HG03342 (cell line): ENCODE data around the gene CAMK1.
A peak's percentile ranks its signal among the peaks of the same experiment; 100 is the strongest.

Source experiments
- ATAC-seq: cut with Tn5 transposase; IDR thresholded peaks from one replicate; pipeline ENCODE4 v1.9.1; 2021; ENCODE audit warnings: mild to moderate bottlenecking, moderate library complexity; ENCODE audit not compliant: unreplicated experiment

Gene CAMK1

DNA sequence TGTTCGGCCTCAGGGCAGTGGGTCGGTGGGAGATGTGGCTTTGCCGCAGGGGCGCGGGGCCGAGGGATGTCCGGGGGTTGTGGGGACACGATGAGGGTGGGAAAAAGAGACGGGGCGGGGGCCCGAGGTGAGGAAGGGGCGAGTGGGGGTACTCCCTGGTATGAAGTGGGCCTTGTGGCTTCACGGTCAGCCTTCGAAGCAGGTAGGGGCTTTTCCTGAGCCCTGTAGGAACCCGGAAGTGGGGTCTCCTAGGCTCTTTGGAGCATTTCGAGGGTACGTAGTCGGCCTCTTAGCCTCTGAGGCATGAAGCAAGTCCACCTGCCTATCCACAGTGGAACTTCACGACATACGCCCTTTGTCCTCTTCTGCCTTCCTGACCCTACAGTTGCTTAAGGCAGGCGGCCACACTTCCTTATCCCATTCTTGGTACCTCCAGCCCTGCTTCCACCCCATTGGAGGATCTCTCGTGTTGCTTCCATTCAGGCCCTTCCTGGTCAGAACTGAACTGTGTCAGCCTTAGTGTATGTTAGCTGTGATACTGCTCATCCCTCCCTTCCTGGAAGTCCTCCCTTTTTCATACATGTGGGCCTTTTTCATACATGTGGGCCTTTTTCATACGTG is 23.5 kb upstream of the CAMK1 start:
- ATAC-seq: no peak

GRCh38 chr3:9792405-9793160 is 22.8 kb upstream of the CAMK1 start, which contains the start of the genes ARPC4 and TADA3:
Gene ARPC4, plus strand, starts transcription at chr3:9793082. Its CDS starts 40 bp downstream, at chr3:9793122.
Gene TADA3, minus strand, starts transcription at chr3:9792473. Its CDS starts 1,007 bp downstream, at chr3:9791466.
- peak; percentile 80 for ATAC-seq

DNA sequence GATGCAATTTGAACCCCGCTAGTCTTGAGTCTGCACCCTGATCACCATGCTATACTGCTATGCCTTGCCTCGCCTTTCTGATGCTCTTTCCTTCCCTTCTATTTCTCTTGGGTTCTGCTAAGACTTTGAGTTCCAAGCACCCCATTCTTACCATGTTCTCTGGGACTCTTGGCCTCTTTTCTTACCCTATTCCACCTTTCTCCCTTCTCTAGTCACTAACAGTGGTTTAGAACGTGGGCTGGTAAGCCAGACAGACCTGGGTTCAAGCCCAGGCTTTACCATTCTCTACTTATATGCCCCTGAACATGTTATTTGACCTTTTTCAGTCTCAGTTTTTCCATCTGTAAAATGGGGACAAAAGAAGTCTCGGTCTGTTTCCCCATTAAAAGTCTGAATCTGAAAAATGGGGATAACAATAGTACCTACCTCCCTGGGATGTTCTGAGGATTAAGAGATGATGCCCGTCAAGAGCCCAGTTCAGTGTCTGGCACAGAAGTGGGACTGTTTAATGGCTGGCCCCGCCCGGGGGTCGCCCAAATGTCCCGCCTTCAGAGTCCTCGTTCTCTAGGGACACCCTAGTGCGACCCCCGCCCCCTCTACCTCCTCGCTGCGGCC is 22.1 kb upstream of the CAMK1 start:
- no peak for ATAC-seq

DNA sequence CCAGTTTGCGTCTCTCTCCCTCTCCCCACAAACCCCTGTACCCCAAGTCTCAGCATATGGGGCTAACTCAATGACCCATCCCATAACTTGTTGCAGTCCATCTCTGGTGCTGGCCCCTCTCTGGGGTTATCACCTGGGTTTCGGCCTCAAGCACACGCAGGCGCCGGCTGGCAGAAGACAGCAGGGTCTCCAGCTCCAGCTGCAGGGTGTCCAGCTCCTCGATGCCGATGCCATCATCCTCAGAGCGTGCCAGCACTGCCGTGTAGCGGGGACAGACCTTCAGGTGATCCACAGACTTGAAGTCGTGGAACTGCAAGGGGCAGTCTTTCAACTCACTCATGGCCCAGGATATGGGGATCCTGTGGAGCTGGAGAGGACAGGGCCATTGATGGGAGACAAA is 21.4 kb upstream of the CAMK1 start:
- ATAC-seq: no peak

GRCh38 chr3:9787714-9788113 is 18.0 kb upstream of the CAMK1 start:
- ATAC-seq: no peak

- ATAC-seq: no peak
Measured at GRCh38 chr3:9786825-9787669, 17.3 kb upstream of the CAMK1 start.

DNA sequence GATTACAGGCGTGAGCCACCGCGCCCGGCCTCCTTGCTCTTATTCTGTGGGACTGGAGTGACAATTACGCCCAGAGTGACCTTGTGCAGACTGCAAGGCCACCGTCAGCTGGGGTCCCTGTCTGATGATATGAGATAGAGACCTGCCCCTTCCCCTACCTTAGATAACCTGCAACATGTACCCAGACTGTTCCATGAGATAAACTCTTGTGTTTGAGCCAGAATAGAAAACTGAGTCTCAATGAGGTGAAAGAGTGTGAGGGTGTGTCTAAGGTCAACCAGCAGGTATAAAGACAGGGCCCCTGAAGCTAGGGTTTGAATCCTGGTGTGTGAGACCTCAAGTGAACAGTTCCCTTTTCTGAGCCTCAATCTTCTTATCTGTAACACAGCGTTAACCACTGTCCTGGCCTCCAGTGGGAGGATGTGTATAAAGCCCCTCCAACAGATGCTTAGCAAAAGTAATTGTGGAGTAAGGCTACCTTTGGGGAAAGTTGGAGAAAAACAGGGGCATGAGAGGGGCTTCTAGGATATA is 16.5 kb upstream of the CAMK1 start:
- ATAC-seq: no peak

DNA sequence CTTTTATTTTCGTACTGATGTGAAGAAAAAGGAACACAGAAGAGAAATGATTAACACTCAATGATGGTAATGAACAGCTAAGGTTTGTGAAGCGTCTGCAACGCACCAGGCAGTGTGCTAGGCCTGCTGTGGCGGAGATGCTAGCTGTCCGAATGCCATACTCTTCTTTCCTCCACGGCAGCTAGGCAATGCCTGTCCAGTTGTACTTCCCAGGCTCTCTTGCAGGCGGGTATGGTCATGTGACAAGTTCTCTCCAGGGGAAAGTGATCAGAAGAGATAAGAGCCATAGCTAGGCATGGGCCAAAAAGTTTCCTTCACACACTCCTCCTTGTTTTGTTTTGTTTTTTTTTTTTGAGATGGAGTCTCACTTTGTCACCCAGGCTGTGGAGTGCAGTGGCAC is 15.9 kb upstream of the CAMK1 start:
- no peak for ATAC-seq

DNA sequence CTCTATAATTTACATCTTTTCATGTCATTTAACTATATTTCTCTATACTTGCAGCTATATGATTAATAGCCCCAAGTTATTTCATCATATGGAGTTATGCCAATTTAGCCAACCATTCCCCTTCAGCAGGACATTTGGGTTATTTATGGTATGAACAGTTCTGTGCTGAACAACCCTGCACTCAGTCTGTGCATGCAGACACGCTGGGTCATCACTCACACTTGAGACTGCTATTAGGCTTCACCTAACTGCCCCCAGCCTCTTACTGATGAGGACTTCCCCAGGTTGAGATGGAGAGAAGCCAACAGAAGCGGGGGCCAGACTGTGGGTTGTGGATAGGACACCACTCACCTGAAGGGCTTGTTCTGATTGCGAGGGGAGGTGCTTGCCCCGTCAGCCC is 15.2 kb upstream of the CAMK1 start:
- ATAC-seq: no peak

DNA sequence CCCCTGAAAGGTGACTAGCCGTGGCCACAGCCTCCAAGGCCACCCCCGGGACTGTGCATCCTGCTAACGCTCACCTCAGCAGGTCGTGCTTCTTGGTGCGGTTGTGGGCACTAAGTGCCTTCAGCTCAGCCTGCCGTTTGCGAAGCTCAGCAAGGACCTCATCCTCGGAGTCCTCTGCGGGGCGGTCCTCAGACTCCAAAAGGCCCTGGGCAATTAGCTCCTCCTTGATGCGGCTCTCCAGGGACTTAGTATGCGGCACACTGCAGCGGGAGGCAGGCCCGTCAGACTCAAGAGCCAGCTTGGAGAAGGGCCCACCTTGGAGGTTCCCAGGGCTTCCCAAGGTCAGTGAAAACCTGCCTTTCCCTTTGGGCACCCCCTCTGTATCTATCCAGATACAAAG is 14.2 kb upstream of the CAMK1 start:
- ATAC-seq: no peak

GRCh38 chr3:9782770-9783169 is 13.0 kb upstream of the CAMK1 start:
- ATAC-seq: no peak

DNA sequence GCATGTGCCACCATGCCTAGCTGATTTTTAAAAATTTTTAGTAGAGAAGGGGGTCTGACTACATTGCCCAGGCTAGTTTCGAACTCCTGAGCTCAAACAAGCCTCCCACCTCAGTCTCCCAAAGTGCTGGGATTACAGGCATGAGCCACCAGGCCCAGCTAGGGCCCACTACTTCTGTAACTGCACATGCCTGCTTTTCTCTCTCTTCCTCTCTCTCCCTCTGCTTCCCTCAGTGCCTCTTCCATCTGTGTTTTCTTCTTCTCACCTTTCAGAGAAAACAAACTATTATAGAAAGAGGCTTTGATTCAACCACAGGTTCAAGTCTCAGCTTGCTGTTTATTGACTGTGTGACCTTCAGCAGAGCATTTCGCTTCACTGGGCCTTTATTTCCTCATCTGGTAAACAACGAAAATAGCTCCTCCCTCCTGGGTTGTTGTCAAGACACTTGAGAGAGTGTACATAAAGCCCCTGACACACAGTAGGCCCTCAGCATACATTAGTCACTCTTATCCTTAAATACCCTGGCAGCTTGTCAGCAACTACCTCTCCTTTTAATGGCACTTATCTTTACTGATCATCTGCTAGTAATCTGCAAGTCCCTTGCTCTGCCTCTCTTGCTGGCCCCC is 12.3 kb upstream of the CAMK1 start:
- ATAC-seq: no peak

DNA sequence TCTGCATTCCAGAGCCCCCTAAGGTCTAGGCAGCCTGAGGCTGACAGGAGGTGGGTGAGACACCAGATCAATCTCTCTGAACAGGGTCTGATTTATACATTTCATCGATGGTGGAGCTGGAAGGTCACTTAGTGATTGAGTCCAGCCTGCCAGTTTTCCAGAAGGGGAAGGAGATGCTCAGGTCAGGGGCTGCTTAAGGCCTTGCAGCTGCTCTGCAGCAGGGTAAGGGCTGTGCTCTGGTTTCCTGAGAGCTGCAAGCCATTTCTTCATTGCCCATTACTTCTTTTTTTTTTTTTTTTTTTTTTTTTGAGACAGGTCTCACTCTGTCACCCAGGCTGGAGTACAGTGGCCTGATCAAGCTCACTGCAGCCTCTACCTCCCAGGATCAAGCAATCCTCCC is 11.8 kb upstream of the CAMK1 start:
- no peak for ATAC-seq

DNA sequence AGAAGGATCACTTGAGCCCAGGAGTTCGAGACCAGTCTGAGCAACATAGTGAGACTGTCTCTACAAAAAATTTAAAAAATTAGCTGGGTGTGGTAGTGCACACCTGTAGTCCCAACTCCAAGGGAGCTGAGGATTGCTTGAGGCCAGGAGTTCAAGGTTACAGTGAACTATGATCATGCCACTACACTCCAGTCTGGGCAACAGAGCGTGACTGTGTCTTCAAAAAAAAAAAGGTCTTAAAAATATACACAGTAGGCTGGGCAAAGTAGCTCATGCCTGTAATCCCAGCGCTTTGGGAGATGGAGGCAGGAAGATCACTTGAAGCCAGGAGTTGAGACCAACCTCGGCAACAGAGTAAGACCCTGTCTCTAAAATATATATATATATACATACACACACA is 11.2 kb upstream of the CAMK1 start:
- ATAC-seq: no peak

DNA sequence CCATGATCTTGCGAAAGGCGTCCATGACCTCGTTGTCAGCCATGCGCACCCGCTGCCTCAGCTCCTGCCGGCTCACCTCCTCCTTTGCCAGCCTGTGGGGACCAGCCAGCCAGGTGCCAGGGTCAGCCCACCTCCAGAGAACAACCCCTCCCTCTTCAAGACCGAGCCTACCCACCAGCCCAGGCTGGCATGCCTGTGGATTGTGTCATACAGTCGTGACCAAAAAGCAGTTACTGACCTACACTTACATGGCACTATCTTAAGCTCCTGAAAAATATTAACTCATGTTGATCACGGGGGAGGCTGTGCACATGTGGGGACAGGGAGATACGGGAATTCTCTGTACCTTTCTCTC is 10.7 kb upstream of the CAMK1 start:
- no peak for ATAC-seq

GRCh38 chr3:9779721-9780457 is 10.1 kb upstream of the CAMK1 start:
- ATAC-seq: peak; percentile 53

GRCh38 chr3:9779075-9779593 is 9.4 kb upstream of the CAMK1 start:
- no peak for ATAC-seq

DNA sequence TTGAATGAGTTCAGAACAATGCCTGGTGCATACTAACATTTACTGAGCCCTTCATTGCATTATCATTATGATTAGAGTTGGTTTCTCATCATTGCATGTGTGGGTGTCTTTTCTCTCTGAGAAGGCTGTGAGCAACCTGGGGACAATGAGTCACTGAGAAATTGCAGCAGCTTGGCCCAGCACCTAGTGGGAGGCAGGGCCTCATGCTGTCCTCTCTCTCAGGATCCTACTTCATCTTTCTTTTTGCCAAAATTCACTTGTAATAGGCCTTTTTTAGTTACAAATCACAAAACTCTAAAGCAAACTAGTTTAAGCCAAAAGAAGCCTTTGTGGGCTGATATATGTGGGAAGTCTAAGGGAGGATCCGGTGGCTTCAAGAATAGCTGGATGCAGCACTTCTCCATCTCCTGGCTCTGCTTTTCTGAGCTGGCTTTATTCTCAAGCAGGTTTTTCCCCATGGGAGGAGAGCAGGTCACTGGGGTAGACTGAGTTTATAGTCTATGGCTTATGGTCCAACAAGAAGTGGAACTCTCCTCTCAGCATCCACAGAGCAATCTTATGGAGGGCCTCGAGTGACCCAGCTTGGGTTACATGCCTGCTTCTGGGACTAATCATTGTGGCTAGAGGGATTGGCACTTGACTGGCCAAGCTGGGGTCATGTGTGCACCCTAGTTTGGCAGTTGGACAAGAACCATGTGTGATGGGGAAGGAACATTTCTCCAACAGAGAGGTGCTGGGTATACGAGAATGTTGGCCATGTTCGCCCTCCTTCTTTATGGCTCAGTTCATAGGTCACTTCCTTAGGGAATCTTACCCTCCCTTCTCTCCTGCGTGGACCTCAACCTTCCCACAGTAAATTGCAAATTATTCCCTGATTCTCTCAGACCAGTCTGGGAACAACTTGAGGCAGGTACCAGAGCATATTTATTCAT is 8.7 kb upstream of the CAMK1 start:
- ATAC-seq: no peak

DNA sequence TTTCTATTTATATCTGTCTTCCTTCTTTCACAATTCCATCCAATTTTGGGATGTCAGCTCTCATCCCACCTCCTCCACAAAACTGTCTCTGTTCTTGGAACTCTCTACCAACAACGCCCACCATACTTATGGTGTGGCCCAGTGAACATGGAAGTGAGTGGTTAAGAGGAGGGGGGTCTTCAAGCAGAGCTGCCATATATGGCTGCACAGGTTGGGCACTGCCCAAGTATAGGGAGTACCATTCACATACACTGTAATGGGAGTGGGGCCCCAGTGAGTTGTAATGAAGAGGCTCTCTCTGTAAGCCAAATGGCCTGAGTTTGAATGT is 7.9 kb upstream of the CAMK1 start:
- ATAC-seq: no peak
